HUES64 (cell line): Measurements from ENCODE around the gene SHB.

ENCODE experiments used
- H3K27ac ChIP-seq: 2 replicates; pipeline ENCODE4 v1.7.0; 2013; ENCODE audit warnings: low read depth, low read length, inconsistent platforms
- H3K27me3 ChIP-seq: 2 replicates; pipeline ENCODE4 v1.6.1; 2013; ENCODE audit warnings: mild to moderate bottlenecking, low read length; ENCODE audit not compliant: insufficient read depth
- H3K36me3 ChIP-seq: 2 replicates; pipeline ENCODE4 v1.6.1; 2013; ENCODE audit warnings: mild to moderate bottlenecking, low read length; ENCODE audit not compliant: insufficient read depth
- H3K4me1 ChIP-seq: 2 replicates; pipeline ENCODE4 v1.6.1; 2013; ENCODE audit warnings: mild to moderate bottlenecking, low read length, moderate library complexity; ENCODE audit not compliant: insufficient read depth
- H3K4me3 ChIP-seq: 2 replicates; pipeline ENCODE4 v1.5.1; 2013; ENCODE audit warnings: mild to moderate bottlenecking, low read length, moderate library complexity
- H3K9ac ChIP-seq: 2 replicates; pipeline ENCODE4 v1.6.1; 2013; ENCODE audit warnings: mild to moderate bottlenecking, low read depth, low read length
- H3K9me3 ChIP-seq: 2 replicates; pipeline ENCODE4 v1.6.1; 2013; ENCODE audit warnings: low read depth, low read length; ENCODE audit not compliant: insufficient read depth
- WGBS: fragments of 150-250, 120-280 bp; methylation state at CpG from one replicate; pipeline ENCODE4 v1.1.7; 2013; ENCODE audit warnings: missing lambda C conversion rate; 5-methylcytosine and 5-hydroxymethylcytosine counted together

SHB gene

GRCh38 chr9:37943345-37944265 lies 125.4 kb downstream of the SHB start:
- peak overlapping the region; percentile 12; the same call in 1 of the 2 replicates for H3K27ac ChIP-seq
- 91% methylated on average over 12 of the region's 12 CpGs for whole genome bisulfite sequencing
- H3K36me3 ChIP-seq: peaks cover 17% of the 10 kb centered on the region
- H3K9ac ChIP-seq: no peak overlapping the region
- H3K27me3 ChIP-seq: no peaks in the 10 kb centered on the region
- no peak overlapping the region for H3K4me3 ChIP-seq
- no peaks in the 10 kb centered on the region for H3K9me3 ChIP-seq
- peaks cover 28% of the 10 kb centered on the region; the same call in 1 of the 2 replicates for H3K4me1 ChIP-seq

GRCh38 chr9:37942621-37943344 lies 126.2 kb downstream of the SHB start:
- Histone ChIP-seq H3K4me1 (peaks cover 36% of the 10 kb centered on the region; the same call in 1 of the 2 replicates), H3K27ac (no peak overlapping the region; the same call in 1 of the 2 replicates), H3K9ac (no peak overlapping the region), H3K4me3 (no peak overlapping the region), H3K36me3 (peaks cover 8% of the 10 kb centered on the region), H3K27me3 (no peaks in the 10 kb centered on the region), H3K9me3 (no peaks in the 10 kb centered on the region)
- 90% methylated on average over 12 of the region's 12 CpGs for WGBS

- no peak overlapping the region for H3K9ac ChIP-seq
- WGBS: 93% methylated on average over 2 of the region's 2 CpGs
- H3K4me3 ChIP-seq: no peak overlapping the region
- H3K4me1 ChIP-seq: peaks cover 48% of the 10 kb centered on the region; the same call in 1 of the 2 replicates
- H3K36me3 ChIP-seq: no peaks in the 10 kb centered on the region; the same call in none of the 2 replicates
- H3K27me3 ChIP-seq: no peaks in the 10 kb centered on the region
- no peak overlapping the region for H3K27ac ChIP-seq
- no peaks in the 10 kb centered on the region for H3K9me3 ChIP-seq
Observed at GRCh38 chr9:37941253-37941652, 127.8 kb downstream of the SHB start.

- H3K9ac ChIP-seq: no peak overlapping the region
- no peaks in the 10 kb centered on the region for H3K9me3 ChIP-seq
- WGBS: 90% methylated on average over 6 of the region's 6 CpGs
- H3K4me3 ChIP-seq: no peak overlapping the region
- H3K27me3 ChIP-seq: no peaks in the 10 kb centered on the region
- H3K36me3 ChIP-seq: no peaks in the 10 kb centered on the region
- H3K4me1 ChIP-seq: peaks cover 41% of the 10 kb centered on the region; the same call in 1 of the 2 replicates
- no peak overlapping the region for H3K27ac ChIP-seq
Observed at GRCh38 chr9:37939575-37940095, 129.4 kb downstream of the SHB start.

- Histone ChIP-seq H3K9ac (no peak overlapping the region), H3K27ac (peak overlapping the region; percentile 36; the same call in 1 of the 2 replicates), H3K36me3 (no peaks in the 10 kb centered on the region), H3K4me1 (peaks cover 27% of the 10 kb centered on the region; the same call in 1 of the 2 replicates), H3K27me3 (no peaks in the 10 kb centered on the region), H3K4me3 (no peak overlapping the region), H3K9me3 (no peaks in the 10 kb centered on the region)
- 84% methylated on average over 22 of the region's 22 CpGs for WGBS
Observed at GRCh38 chr9:37938121-37938891, 130.7 kb downstream of the SHB start.

- H3K9ac ChIP-seq: no peak overlapping the region
- peak overlapping the region; percentile 36; the same call in 1 of the 2 replicates for H3K27ac ChIP-seq
- WGBS: 82% methylated on average over 9 of the region's 9 CpGs
- H3K4me3 ChIP-seq: no peak overlapping the region
- H3K9me3 ChIP-seq: no peaks in the 10 kb centered on the region
- H3K36me3 ChIP-seq: no peaks in the 10 kb centered on the region
- H3K27me3 ChIP-seq: no peaks in the 10 kb centered on the region
- peaks cover 22% of the 10 kb centered on the region; the same call in 1 of the 2 replicates for H3K4me1 ChIP-seq
Observed at GRCh38 chr9:37937366-37937765, 131.7 kb downstream of the SHB start.

GRCh38 chr9:37936965-37937364 lies 132.1 kb downstream of the SHB start:
- H3K4me3 ChIP-seq: no peak overlapping the region
- no peak overlapping the region for H3K9ac ChIP-seq
- H3K4me1 ChIP-seq: peaks cover 22% of the 10 kb centered on the region; the same call in 1 of the 2 replicates
- no peaks in the 10 kb centered on the region for H3K27me3 ChIP-seq
- 56% methylated on average over 4 of the region's 4 CpGs for WGBS
- H3K27ac ChIP-seq: no peak overlapping the region
- no peaks in the 10 kb centered on the region for H3K9me3 ChIP-seq
- no peaks in the 10 kb centered on the region for H3K36me3 ChIP-seq

- H3K9ac ChIP-seq: no peak overlapping the region
- H3K4me1 ChIP-seq: peaks cover 22% of the 10 kb centered on the region; the same call in 1 of the 2 replicates
- no peak overlapping the region for H3K4me3 ChIP-seq
- no peaks in the 10 kb centered on the region for H3K36me3 ChIP-seq
- H3K27ac ChIP-seq: no peak overlapping the region
- H3K9me3 ChIP-seq: no peaks in the 10 kb centered on the region
- no peaks in the 10 kb centered on the region for H3K27me3 ChIP-seq
- WGBS: 94% methylated on average over 5 of the region's 5 CpGs
Observed at GRCh38 chr9:37936376-37936775, 132.7 kb downstream of the SHB start.

- no peaks in the 10 kb centered on the region for H3K36me3 ChIP-seq
- H3K27me3 ChIP-seq: no peaks in the 10 kb centered on the region
- no peak overlapping the region for H3K9ac ChIP-seq
- WGBS: 96% methylated on average over 14 of the region's 14 CpGs
- no peaks in the 10 kb centered on the region for H3K9me3 ChIP-seq
- H3K27ac ChIP-seq: no peak overlapping the region
- no peak overlapping the region for H3K4me3 ChIP-seq
- H3K4me1 ChIP-seq: peaks cover 22% of the 10 kb centered on the region; the same call in 1 of the 2 replicates
Observed at GRCh38 chr9:37935096-37935495, 133.9 kb downstream of the SHB start.

- Histone ChIP-seq H3K27me3 (no peaks in the 10 kb centered on the region), H3K27ac (no peak overlapping the region), H3K4me3 (no peak overlapping the region), H3K4me1 (peaks cover 4% of the 10 kb centered on the region), H3K9me3 (no peaks in the 10 kb centered on the region), H3K36me3 (no peaks in the 10 kb centered on the region), H3K9ac (no peak overlapping the region)
- WGBS: 100% methylated on average over 5 of the region's 5 CpGs
Observed at GRCh38 chr9:37931592-37931991, 137.4 kb downstream of the SHB start.
